ENCODE data around the gene DEFB121. TPM values are rescaled to one million over a fixed set of nuclear protein-coding genes. Genes with fewer than 3 reads are reported as not detected.
"Not testable (repeated sequence)": the region's sequence is repeated elsewhere in the genome, so short reads cannot be mapped to it uniquely, and the experiment has no call there.

Gene DEFB121
- total RNA-seq, 4 donors from 2014 or later, result not detected

- Histone ChIP-seq H3K4me3 (no peak within 1 kb of the TSS), H3K9me3 (no peaks in the 10 kb centered on the region), H3K4me1 (no peaks in the 10 kb centered on the region), H3K27ac (no peak within 1 kb of the TSS), H3K36me3 (no peaks in the 10 kb centered on the region), H3K27me3 (no peaks in the 10 kb centered on the region)
- no peak for DNase-seq
- no peak for TF ChIP-seq POLR2A (IDR thresholded peaks at IDR 0.05)
- intact Hi-C loops (cut with DNase I; ENCODE audit: low total_unique reads), result no loop called here
- no peak for ATAC-seq
- in situ Hi-C loops (cut with MboI; ENCODE audit: low sequenced_read_pairs in 4 of 4), result no loop called here
Observed at GRCh38 chr20:31368301-31368700, 37.7 kb downstream of the DEFB121 start, which contains the start of gene DEFB118. DEFB118 (plus strand) TSS chr20:31368601; CDS start chr20:31368651, 50 bp downstream.

GRCh38 chr20:31364272-31364671 is 41.7 kb downstream of the DEFB121 start:
- H3K9me3 ChIP-seq; in situ Hi-C loops (cut with MboI; ENCODE audit: low sequenced_read_pairs in 4 of 4); DNase-seq; ATAC-seq; H3K4me3 ChIP-seq; H3K36me3 ChIP-seq; H3K4me1 ChIP-seq; intact Hi-C loops (cut with DNase I; ENCODE audit: low total_unique reads); H3K27ac ChIP-seq; H3K27me3 ChIP-seq: not testable (repeated sequence)

GRCh38 chr20:31363295-31363694 is 42.7 kb downstream of the DEFB121 start:
- in situ Hi-C loops (cut with MboI; ENCODE audit: low sequenced_read_pairs in 4 of 4), result no loop called here

GRCh38 chr20:31355981-31356380 is 50.0 kb downstream of the DEFB121 start:
- ATAC-seq (no peak), DNase-seq (no peak)
- H3K36me3 ChIP-seq, result no peaks in the 10 kb centered on the region
- H3K9me3 ChIP-seq, result no peaks in the 10 kb centered on the region
- TF ChIP-seq CTCF (IDR thresholded peaks at IDR 0.05 in 4 of 5, conservative IDR thresholded peaks at IDR 0.05 in 1 of 5) (no peak), POLR2A (IDR thresholded peaks at IDR 0.05) (no peak)
- in situ Hi-C loops (cut with MboI; ENCODE audit: low sequenced_read_pairs in 4 of 4) (no loop called here), intact Hi-C loops (cut with DNase I; ENCODE audit: low total_unique reads) (no loop called here)
- no peaks in the 10 kb centered on the region for H3K4me1 ChIP-seq
- H3K27me3 ChIP-seq, result no peaks in the 10 kb centered on the region
- no peak overlapping the region for H3K27ac ChIP-seq
- no peak overlapping the region for H3K4me3 ChIP-seq

More at GRCh38 chr20:31363295-31363694, 42.7 kb downstream of the DEFB121 start:
- ATAC-seq (no peak), DNase-seq (no peak)
- intact Hi-C loops (cut with DNase I; ENCODE audit: low total_unique reads), result no loop called here
- H3K27ac ChIP-seq, result no peak overlapping the region
- H3K27me3 ChIP-seq, result no peaks in the 10 kb centered on the region
- no peaks in the 10 kb centered on the region for H3K9me3 ChIP-seq
- H3K4me1 ChIP-seq, result no peaks in the 10 kb centered on the region
- H3K4me3 ChIP-seq, result no peak overlapping the region
- no peak for TF ChIP-seq POLR2A (IDR thresholded peaks at IDR 0.05)
- no peak for TF ChIP-seq CTCF (IDR thresholded peaks at IDR 0.05 in 4 of 5, conservative IDR thresholded peaks at IDR 0.05 in 1 of 5)
- no peaks in the 10 kb centered on the region for H3K36me3 ChIP-seq

Other genes starting within 250 kb of the DEFB121 start
- gene DEFB115, start 148.6 kb downstream of the DEFB121 start, total RNA-seq, result not detected
- gene DEFB116, start 97.6 kb downstream of the DEFB121 start, total RNA-seq, result not detected
- not detected for gene DEFB118, start 37.6 kb downstream of the DEFB121 start, total RNA-seq
- gene DEFB119, start 15.6 kb downstream of the DEFB121 start, total RNA-seq, result not detected
- gene DEFB123, start 34.4 kb upstream of the DEFB121 start, total RNA-seq, result not detected
- not detected for gene DEFB124, start 68.9 kb upstream of the DEFB121 start, total RNA-seq
- gene REM1, start 69.1 kb upstream of the DEFB121 start, total RNA-seq, result 1 to 10 TPM in 3 of 4 donors, under 1 TPM in 1; 0.87 to 7.5 (median 1.2) TPM
- gene HM13, start 108.2 kb upstream of the DEFB121 start, total RNA-seq, result 10 to 100 TPM; 22.7 to 31.0 (median 26.4) TPM
- gene ID1, start 199.1 kb upstream of the DEFB121 start, total RNA-seq, result 100 to 1,000 TPM; 115 to 206 (median 148) TPM
- 10 to 100 TPM in 1 of 4 donors, 1 to 10 TPM in 3; 3.9 to 10.4 (median 4.3) TPM for gene COX4I2, start 231.7 kb upstream of the DEFB121 start, total RNA-seq